ENCODE results near the gene SLC6A2. TPM values are rescaled to one million over a fixed set of nuclear protein-coding genes. Genes with fewer than 3 reads are reported as not detected.

The SLC6A2 gene
- total and polyA plus RNA-seq, 2 of the 13 experiments (the other 11 are each of a cell fraction or from before 2014, with no cell fraction given), result 0.62 to 0.66 TPM

DNA sequence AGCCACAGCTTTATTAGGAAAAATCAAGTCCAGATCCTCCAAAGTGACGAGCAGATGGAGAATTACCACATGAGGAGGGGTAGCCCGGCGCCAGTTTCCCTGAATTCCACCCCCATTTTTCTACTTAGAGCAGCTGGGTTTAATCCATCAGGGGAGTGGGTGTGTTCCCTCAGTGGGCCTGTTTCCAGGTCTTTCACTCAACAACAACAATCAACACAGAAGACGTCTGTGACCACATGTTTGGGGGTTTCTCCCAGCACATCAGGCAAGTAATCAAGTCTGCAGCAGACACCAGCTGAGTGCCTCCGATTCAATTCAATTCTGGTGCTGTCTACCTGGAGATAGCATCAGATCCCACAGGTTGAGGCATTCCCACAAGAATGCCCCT lies 6.8 kb downstream of the SLC6A2 start:
- Histone ChIP-seq H3K4me2 (ENCODE audit: low read depth, low read length) (no peak overlapping the region), H3K4me3 (replicated peaks in 1 of 3; ENCODE audit: insufficient read depth in 1 of 3, low read depth in 2 of 3, low read length in 3 of 3) (no peak overlapping the region), H3K79me2 (ENCODE audit: insufficient read depth, low read length) (no peaks in the 10 kb centered on the region), H4K20me1 (ENCODE audit: insufficient read depth, low read length) (no peaks in the 10 kb centered on the region), H3K27me3 (ENCODE audit: control insufficient read depth in 1 of 2, insufficient read depth in 2 of 2, low read length in 2 of 2) (peaks cover 0 to 5% of the 10 kb centered on the region in 2 experiments; a peak in 1 of 5 replicates), H3K4me1 (ENCODE audit: insufficient read depth, low read length) (peaks cover 55% of the 10 kb centered on the region), H3K9me3 (ENCODE audit: low read length) (peaks cover 10% of the 10 kb centered on the region; the same call in 1 of the 2 replicates), H3K36me3 (replicated peaks in 1 of 2; ENCODE audit: control insufficient read depth in 1 of 2, insufficient read depth in 2 of 2, low read length in 2 of 2) (no peaks in the 10 kb centered on the region), H3K27ac (ENCODE audit: extremely low read length, insufficient read depth, low read length) (no peak overlapping the region), H2AFZ (ENCODE audit: low read length) (no peak overlapping the region), H3K9ac (ENCODE audit: insufficient read depth, low read depth, low read length) (no peak overlapping the region)
- in situ Hi-C loops (cut with HindIII; ENCODE audit: extremely low pct_ligation_motif_present, low pct_unique_long_range_greater_than_20kb), result no loop called here
- no peak for FAIRE-seq
- ChIA-PET POLR2A (interaction anchor here (1.5 kb wide), 1 partner anchor 40 kb away, joined by 6 read pairs; no protein-coding TSS in a partner anchor), CTCF (ENCODE audit: low intra/inter-chr PET ratio, low total read pairs) (no interaction called here)
- DNase-seq (ENCODE audit: low spot score), result no peak
- intact Hi-C loops (cut with micrococcal nuclease; ENCODE audit: unreplicated experiment), result no loop called here
- ATAC-seq, result no peak
- 61% methylated on average over 5 of the region's 5 CpGs for WGBS (ENCODE audit: low lambda C conversion rate)
- TF ChIP-seq, protein P1, sequence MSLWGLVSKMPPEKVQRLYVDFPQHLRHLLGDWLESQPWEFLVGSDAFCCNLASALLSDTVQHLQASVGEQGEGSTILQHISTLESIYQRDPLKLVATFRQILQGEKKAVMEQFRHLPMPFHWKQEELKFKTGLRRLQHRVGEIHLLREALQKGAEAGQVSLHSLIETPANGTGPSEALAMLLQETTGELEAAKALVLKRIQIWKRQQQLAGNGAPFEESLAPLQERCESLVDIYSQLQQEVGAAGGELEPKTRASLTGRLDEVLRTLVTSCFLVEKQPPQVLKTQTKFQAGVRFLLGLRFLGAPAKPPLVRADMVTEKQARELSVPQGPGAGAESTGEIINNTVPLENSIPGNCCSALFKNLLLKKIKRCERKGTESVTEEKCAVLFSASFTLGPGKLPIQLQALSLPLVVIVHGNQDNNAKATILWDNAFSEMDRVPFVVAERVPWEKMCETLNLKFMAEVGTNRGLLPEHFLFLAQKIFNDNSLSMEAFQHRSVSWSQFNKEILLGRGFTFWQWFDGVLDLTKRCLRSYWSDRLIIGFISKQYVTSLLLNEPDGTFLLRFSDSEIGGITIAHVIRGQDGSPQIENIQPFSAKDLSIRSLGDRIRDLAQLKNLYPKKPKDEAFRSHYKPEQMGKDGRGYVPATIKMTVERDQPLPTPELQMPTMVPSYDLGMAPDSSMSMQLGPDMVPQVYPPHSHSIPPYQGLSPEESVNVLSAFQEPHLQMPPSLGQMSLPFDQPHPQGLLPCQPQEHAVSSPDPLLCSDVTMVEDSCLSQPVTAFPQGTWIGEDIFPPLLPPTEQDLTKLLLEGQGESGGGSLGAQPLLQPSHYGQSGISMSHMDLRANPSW (CRISPR knock-in tag; IDR thresholded peaks at IDR 0.05; ENCODE audit: borderline replicate concordance), result no peak
- TF ChIP-seq THAP11 (CRISPR knock-in tag; IDR thresholded peaks at IDR 0.05) (no peak), ZNF564 (CRISPR knock-in tag; IDR thresholded peaks at IDR 0.05) (no peak), TERF1 (CRISPR knock-in tag; IDR thresholded peaks at IDR 0.05) (no peak), ZNF124 (CRISPR knock-in tag; IDR thresholded peaks at IDR 0.05) (no peak), ZNF33B (CRISPR knock-in tag; IDR thresholded peaks at IDR 0.05) (no peak), PAX8 (CRISPR knock-in tag; IDR thresholded peaks at IDR 0.05; ENCODE audit: borderline replicate concordance) (no peak), ZNF276 (CRISPR knock-in tag; IDR thresholded peaks at IDR 0.05; ENCODE audit: low read depth) (no peak), SP140L (CRISPR knock-in tag; IDR thresholded peaks at IDR 0.05; ENCODE audit: borderline replicate concordance) (no peak)
- BruUV-seq (replicated peaks), result no TSS peak
